Astrocyte (in vitro differentiated cells and primary cell): ENCODE data around the gene GPC3. TPM values are rescaled to one million over a fixed set of nuclear protein-coding genes. Genes with fewer than 3 reads are reported as not detected.
A peak's percentile ranks its signal among the peaks of the same experiment; 100 is the strongest.

Experiments
- DNase-seq: peaks from one replicate; pipeline ENCODE4 v3.0.0-alpha.2; 2010; ENCODE audit warnings: low read depth
- FAIRE-seq: peaks from 2 replicates; lab custom pipeline; 2011; peaks lifted over from hg19 to GRCh38; lab: Jason Lieb, UNC
- H2AFZ ChIP-seq: 2 replicates; pipeline ENCODE4 v1.6.0; 2012; ENCODE audit warnings: low read depth, low read length, inconsistent platforms
- H3K27ac ChIP-seq: 2 replicates; pipeline ENCODE4 v1.5.1; 2011; ENCODE audit warnings: low read depth, low read length, inconsistent platforms
- H3K27me3 ChIP-seq: 2 replicates; pipeline ENCODE4 v1.6.0; 2011; ENCODE audit warnings: low read length, inconsistent platforms; ENCODE audit not compliant: insufficient read depth
- H3K36me3 ChIP-seq: 2 replicates; pipeline ENCODE4 v1.5.1; 2011; ENCODE audit warnings: low read length, inconsistent platforms; ENCODE audit not compliant: insufficient read depth
- H3K4me1 ChIP-seq: 2 replicates; pipeline ENCODE4 v1.5.1; 2011; ENCODE audit warnings: low read length, inconsistent platforms; ENCODE audit not compliant: insufficient read depth
- H3K4me2 ChIP-seq: 2 replicates; pipeline ENCODE4 v1.6.0; 2012; ENCODE audit warnings: low read length, inconsistent platforms
- H3K4me3 ChIP-seq: 2 replicates; pipeline ENCODE4 v1.5.1; 2011; ENCODE audit warnings: low read depth, mild to moderate bottlenecking, low read length, inconsistent platforms; ENCODE audit not compliant: insufficient read depth
- H3K79me2 ChIP-seq: 2 replicates; pipeline ENCODE4 v1.6.0; 2012; ENCODE audit warnings: mild to moderate bottlenecking, low read length, inconsistent platforms; ENCODE audit not compliant: insufficient read depth
- H3K9ac ChIP-seq: 2 replicates; pipeline ENCODE4 v1.6.0; 2012; ENCODE audit warnings: mild to moderate bottlenecking, low read length, inconsistent platforms
- H3K9me3 ChIP-seq: 2 replicates; pipeline ENCODE4 v1.5.1; 2012; ENCODE audit warnings: low read depth, mild to moderate bottlenecking, low read length, inconsistent platforms; ENCODE audit not compliant: insufficient read depth
- H4K20me1 ChIP-seq: 2 replicates; pipeline ENCODE4 v1.6.0; 2012; ENCODE audit warnings: low read length, inconsistent platforms; ENCODE audit not compliant: insufficient read depth
- H3K27ac Mint-ChIP-seq: one replicate; pipeline ENCODE4 v1.8.0; 2021; ENCODE audit warnings: mild to moderate bottlenecking, mixed read lengths; ENCODE audit not compliant: unreplicated experiment
- H3K27me3 Mint-ChIP-seq: one replicate; pipeline ENCODE4 v1.8.0; 2021; ENCODE audit warnings: low read depth, mixed read lengths; ENCODE audit not compliant: unreplicated experiment
- H3K36me3 Mint-ChIP-seq: one replicate; pipeline ENCODE4 v1.8.0; 2021; ENCODE audit warnings: low read depth, mixed read lengths; ENCODE audit not compliant: unreplicated experiment
- H3K4me1 Mint-ChIP-seq: one replicate; pipeline ENCODE4 v1.8.0; 2021; ENCODE audit warnings: low read depth, mixed read lengths; ENCODE audit not compliant: unreplicated experiment
- H3K4me3 Mint-ChIP-seq: one replicate; pipeline ENCODE4 v1.8.0; 2021; ENCODE audit warnings: mild to moderate bottlenecking, moderate library complexity, mixed read lengths; ENCODE audit not compliant: unreplicated experiment
- H3K9me3 Mint-ChIP-seq: one replicate; pipeline ENCODE4 v1.8.0; 2021; ENCODE audit warnings: mild to moderate bottlenecking, mixed read lengths; ENCODE audit not compliant: unreplicated experiment
- EZH2 ChIP-seq: IDR thresholded peaks from 2 replicates; pipeline ENCODE4 v1.6.1; 2012; ENCODE audit warnings: mild to moderate bottlenecking, low read length, inconsistent platforms; ENCODE audit not compliant: insufficient read depth
- total RNA-seq: library from RNA; stranded (reverse); gene quantifications from 2 replicates; pipeline ENCODE4 v1.2.1, GENCODE V29; 2021
- TF ChIP-seq, protein P1 (sequence below): IDR thresholded peaks from 2 replicates; pipeline ENCODE4 v1.5.1; 2011; ENCODE audit warnings: low read depth, mild to moderate bottlenecking, inconsistent platforms, low read length, moderate library complexity; ENCODE audit not compliant: insufficient read depth

The GPC3 gene
- total RNA-seq, 1 donor from 2014 or later = 8.2 TPM

DNA sequence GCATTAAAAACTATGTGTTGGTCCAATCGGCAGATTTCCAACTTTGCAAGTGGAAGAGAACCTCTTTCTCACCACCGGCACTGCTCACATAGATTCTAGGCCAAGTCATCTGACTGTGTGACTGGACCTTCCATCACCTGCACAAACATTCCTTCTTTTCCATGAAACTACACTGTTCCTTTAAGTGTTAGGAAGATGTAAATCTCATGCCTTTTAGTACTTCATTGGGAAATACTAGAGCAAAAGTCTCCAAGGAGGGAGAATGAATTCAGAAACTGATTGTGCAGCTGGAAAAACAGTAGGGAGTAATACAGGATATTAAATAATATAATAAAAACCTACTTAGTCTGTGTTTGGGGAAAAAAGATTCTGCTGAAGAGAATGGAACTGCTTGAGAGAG lies 238.2 kb downstream of the GPC3 start:
- Histone ChIP-seq H4K20me1 (no peaks in the 10 kb centered on the region), H3K27me3 (no peaks in the 10 kb centered on the region), H3K36me3 (no peaks in the 10 kb centered on the region), H3K9me3 (no peaks in the 10 kb centered on the region), H3K4me3 (no peak overlapping the region), H3K27ac (no peak overlapping the region), H2AFZ (no peak overlapping the region), H3K9ac (no peak overlapping the region), H3K4me1 (peaks cover under 1% of the 10 kb centered on the region), H3K4me2 (no peak overlapping the region), H3K79me2 (no peaks in the 10 kb centered on the region)
- Mint-ChIP-seq H3K4me1 (peaks cover 3% of the 10 kb centered on the region), H3K36me3 (no peaks in the 10 kb centered on the region), H3K27ac (no peak overlapping the region), H3K27me3 (no peaks in the 10 kb centered on the region), H3K9me3 (no peaks in the 10 kb centered on the region), H3K4me3 (no peak overlapping the region)
- FAIRE-seq (no peak), DNase-seq (no peak)
- no peak for TF ChIP-seq EZH2
- TF ChIP-seq, protein P1, sequence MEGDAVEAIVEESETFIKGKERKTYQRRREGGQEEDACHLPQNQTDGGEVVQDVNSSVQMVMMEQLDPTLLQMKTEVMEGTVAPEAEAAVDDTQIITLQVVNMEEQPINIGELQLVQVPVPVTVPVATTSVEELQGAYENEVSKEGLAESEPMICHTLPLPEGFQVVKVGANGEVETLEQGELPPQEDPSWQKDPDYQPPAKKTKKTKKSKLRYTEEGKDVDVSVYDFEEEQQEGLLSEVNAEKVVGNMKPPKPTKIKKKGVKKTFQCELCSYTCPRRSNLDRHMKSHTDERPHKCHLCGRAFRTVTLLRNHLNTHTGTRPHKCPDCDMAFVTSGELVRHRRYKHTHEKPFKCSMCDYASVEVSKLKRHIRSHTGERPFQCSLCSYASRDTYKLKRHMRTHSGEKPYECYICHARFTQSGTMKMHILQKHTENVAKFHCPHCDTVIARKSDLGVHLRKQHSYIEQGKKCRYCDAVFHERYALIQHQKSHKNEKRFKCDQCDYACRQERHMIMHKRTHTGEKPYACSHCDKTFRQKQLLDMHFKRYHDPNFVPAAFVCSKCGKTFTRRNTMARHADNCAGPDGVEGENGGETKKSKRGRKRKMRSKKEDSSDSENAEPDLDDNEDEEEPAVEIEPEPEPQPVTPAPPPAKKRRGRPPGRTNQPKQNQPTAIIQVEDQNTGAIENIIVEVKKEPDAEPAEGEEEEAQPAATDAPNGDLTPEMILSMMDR = no peak

DNA sequence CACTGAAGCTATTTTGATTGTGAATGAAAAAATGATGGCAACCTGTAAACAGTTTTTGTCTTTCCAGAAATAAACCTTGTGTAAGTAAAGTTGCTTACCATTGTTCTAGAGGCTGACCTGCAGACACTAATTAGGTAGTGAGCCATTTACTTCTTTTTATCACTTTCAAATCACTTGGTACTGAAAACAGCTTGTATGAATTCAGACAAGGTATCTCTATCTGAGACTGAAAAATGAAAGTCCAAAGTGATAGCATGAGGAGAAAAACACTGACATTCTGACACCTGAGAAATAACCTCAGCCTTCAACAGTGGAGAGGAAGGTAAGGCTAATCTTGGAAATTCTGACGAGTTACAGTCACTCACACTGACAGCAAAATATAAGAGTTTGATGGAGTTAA lies 238.8 kb downstream of the GPC3 start:
- H3K27ac ChIP-seq = no peak overlapping the region
- H3K27ac Mint-ChIP-seq = no peak overlapping the region
- TF ChIP-seq EZH2 = no peak
- TF ChIP-seq, protein P1 = no peak
- H4K20me1 ChIP-seq = no peaks in the 10 kb centered on the region
- H3K4me1 ChIP-seq = peaks cover 2% of the 10 kb centered on the region
- H3K4me1 Mint-ChIP-seq = peaks cover 8% of the 10 kb centered on the region
- DNase-seq (no peak), FAIRE-seq (no peak)
- no peaks in the 10 kb centered on the region for H3K27me3 Mint-ChIP-seq
- H3K27me3 ChIP-seq = no peaks in the 10 kb centered on the region
- no peak overlapping the region for H3K4me2 ChIP-seq
- no peak overlapping the region for H3K9ac ChIP-seq
- no peak overlapping the region for H3K4me3 Mint-ChIP-seq
- H3K9me3 ChIP-seq = no peaks in the 10 kb centered on the region
- H3K4me3 ChIP-seq = no peak overlapping the region
- no peaks in the 10 kb centered on the region for H3K79me2 ChIP-seq
- no peaks in the 10 kb centered on the region for H3K36me3 ChIP-seq
- no peak overlapping the region for H2AFZ ChIP-seq
- H3K9me3 Mint-ChIP-seq = no peaks in the 10 kb centered on the region
- no peaks in the 10 kb centered on the region for H3K36me3 Mint-ChIP-seq

DNA sequence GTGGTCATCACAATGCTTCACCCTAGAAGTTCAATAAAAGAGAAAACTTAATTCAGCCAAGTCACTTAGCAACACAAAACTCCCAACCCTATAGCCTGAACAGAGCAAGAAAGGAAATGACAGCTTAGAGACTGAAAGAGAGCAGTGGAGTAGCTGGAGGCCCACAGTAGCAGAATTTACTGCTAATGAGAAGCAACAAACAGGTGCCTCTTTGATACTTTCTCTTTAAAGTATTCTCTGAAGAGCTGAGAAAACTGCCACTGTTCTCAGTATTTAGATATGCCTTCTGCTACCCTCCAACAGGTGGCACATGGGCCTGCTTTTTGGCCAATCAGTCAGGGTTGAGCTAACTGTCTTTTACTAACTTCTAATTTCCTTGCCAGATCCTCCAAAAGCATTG lies 240.0 kb downstream of the GPC3 start:
- H3K4me2 ChIP-seq = no peak overlapping the region
- no peaks in the 10 kb centered on the region for H3K27me3 ChIP-seq
- H2AFZ ChIP-seq = no peak overlapping the region
- H3K79me2 ChIP-seq = no peaks in the 10 kb centered on the region
- Mint-ChIP-seq H3K4me1 (peaks cover 10% of the 10 kb centered on the region), H3K27me3 (no peaks in the 10 kb centered on the region), H3K27ac (no peak overlapping the region), H3K9me3 (no peaks in the 10 kb centered on the region), H3K4me3 (no peak overlapping the region), H3K36me3 (no peaks in the 10 kb centered on the region)
- H4K20me1 ChIP-seq = no peaks in the 10 kb centered on the region
- no peak overlapping the region for H3K9ac ChIP-seq
- no peak overlapping the region for H3K27ac ChIP-seq
- no peaks in the 10 kb centered on the region for H3K36me3 ChIP-seq
- peaks cover 2% of the 10 kb centered on the region for H3K4me1 ChIP-seq
- H3K4me3 ChIP-seq = no peak overlapping the region
- FAIRE-seq (peak; percentile 67), DNase-seq (no peak)
- TF ChIP-seq, protein P1 = no peak
- TF ChIP-seq EZH2 = no peak
- H3K9me3 ChIP-seq = no peaks in the 10 kb centered on the region
